Gastrocnemius medialis (tissue), 4 donors: ENCODE results near the gene NLRP9.

ENCODE experiments used
- CTCF ChIP-seq, 5 experiments: fragments of 450-650 bp in 3 of 5; fragments of 200-600 bp in 2 of 5; sonication (generic) in 2 of 5; IDR thresholded peaks in 4 of 5; conservative IDR thresholded peaks in 1 of 5; 1 replicate in 4 of 5; 2 replicates in 1 of 5; pipeline ENCODE4 v1.5.1; 2016 to 2019; ENCODE audit warnings: antibody characterized with exemption in 5 of 5, mild to moderate bottlenecking in 3 of 5, moderate library complexity in 3 of 5
- POLR2A ChIP-seq, 2 donors: fragments of 450-650 bp; IDR thresholded peaks; one replicate each; pipeline ENCODE4 v1.6.1; 2017; ENCODE audit warnings: antibody characterized with exemption in 2 of 2, mild to moderate bottlenecking in 2 of 2, moderate library complexity in 2 of 2

GRCh38 chr19:55700813-55701212 lies 37.4 kb downstream of the NLRP9 start:
- TF ChIP-seq CTCF (IDR thresholded peaks at IDR 0.05 in 4 of 5, conservative IDR thresholded peaks at IDR 0.05 in 1 of 5) (no peak), POLR2A (IDR thresholded peaks at IDR 0.05) (no peak)
